ENCODE data around the gene RNGTT.

Gene RNGTT

GRCh38 chr6:88562353-88563276 is 400.8 kb downstream of the RNGTT start:
- no peak for DNase-seq (ENCODE audit: low read depth, low spot score)

DNA sequence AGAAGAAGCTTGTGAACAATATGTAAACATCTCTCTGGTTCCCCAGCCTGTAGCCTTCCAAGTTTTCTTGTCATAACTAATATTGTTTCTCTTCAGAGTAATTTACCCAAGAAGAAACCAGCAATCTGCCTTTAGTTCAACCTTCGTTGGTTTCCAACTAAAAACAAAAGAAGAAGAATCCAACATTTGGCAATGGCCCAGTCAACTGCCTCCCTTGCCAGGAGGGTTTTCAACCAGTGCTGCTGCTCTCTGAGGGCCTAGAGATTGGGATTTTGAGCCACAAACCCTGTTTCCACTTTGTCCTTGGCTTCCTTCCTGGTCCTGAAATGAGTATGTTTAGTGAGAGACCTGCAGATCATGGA is 401.5 kb downstream of the RNGTT start:
- no peak for DNase-seq (ENCODE audit: low read depth, low spot score)

DNA sequence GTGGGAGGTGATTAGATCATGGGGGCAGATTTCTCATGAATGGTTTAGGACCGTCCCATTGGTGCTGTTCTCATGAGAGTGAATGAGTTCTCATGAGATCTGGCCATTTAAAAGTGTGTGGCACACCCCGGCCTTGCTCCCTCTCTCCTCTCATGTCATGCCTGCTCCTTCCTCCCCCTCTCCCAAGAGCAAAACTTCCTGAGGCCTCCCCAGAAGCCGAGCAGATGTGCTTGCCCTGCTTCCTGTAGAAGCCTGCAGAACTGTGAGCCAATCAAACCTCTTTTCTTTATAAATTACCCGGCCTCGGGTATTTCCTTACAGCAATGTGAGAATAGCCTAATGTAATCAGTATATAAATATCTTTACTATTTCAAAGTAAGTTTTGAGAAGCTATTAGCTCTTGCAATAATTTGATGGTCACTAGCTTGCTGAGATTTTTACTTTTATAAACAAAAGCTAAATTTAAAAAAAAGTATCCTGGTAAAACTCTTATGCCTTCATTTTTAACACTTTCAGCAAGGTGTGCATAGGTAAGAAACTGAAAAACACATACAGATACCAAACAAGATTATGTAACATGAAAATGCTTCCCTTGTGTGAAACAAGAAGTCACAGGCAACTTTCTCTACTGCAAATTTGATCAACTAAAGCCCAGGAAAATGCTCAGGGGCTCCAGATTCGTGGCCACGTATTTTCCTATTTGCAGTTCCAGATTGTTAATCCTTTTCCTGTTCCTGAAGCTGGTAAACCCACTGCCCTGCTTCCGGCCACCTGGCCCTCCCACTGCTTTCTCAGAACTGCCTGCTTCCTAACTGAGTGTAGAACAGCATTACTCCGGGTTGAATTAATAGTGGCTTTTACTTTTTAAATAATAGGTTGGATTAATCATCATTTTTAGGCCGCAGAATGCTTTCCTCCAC is 402.1 kb downstream of the RNGTT start:
- DNase-seq (ENCODE audit: low read depth, low spot score), result no peak

All from ELF-1 (cell line).